ENCODE measurements around the gene APOBEC2.

Gene APOBEC2

DNA sequence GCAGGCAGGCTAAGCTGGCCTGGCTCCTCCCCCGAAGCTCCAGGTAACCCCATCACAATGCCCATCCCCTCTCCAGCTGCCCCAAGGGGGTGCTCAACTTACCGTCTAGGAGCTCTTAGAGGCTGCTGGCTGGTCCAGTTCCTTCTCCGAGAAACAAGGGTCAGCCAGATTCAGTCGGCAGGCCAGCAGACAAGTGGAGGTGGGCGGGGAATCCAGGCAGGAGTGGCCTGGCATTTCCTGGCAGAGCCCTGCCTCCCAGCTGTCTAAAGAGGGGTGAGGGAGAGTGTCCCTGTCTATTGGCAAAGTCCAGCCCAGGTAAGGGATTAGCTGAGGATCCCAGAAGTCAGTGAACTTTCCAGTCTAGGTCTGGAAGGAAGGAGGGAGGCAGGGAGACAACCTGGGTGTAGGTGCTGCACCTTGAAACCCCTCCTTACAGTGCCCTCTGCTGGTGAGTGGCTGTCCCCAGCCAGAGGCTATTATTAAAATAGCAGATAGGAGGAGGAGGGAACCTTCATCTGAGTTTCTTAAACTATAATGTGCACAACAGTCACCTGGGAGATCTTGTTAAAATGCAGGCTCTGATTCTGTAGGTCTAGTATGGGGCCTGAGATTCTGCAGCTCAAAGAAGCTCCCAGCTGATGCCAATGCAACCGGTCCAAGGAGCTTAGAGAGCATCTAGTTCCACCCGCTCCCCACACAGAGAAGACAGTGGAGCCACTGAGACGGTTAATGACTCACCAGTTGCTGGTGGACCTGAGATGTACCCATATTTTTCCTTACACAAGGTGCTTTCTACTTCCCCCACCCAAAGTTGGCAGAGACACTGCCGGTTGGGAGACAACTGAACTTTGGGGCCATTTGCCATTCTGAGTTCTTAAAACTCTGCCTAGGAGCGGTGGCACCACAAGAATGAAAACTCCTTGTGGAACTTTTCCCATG lies 13.7 kb upstream of the APOBEC2 start, which contains the start of gene UNC5CL:
TSS of gene UNC5CL (minus strand) at position 162 of the 939 bp plus-strand sequence. CDS start 4,147 bp downstream, outside the sequence.
- peak; percentile 33 for DNase-seq

GRCh38 chr6:41040101-41040939 lies 12.7 kb upstream of the APOBEC2 start:
- DNase-seq: no peak

DNA sequence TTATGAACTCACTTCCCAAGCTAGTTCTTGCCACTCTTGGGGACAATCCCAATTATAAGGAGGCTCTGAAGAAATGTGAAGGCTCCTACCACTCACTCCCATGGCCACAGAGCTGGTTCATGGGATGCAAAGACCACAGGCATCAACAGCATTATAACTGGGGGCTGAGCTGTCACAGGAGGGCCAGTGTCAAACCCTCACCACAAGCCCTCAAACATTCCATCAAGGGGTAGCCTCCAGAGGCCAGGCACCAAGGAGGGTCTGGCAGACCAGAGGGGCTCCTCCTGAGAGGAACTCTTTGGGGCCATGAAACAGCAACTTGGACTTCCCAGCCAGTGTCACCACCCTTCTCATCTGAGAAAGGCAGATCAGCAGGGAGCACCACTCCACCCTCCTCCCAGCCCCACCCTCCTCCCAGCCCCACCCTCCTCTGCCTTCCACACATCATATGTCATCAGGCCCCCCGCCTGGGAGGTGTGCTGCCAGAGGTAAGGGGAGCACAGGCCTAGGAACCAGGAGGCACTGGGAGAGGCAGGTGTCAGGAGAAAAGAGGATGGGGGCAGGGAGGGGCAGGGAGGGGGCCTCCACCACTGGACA lies 12.0 kb upstream of the APOBEC2 start:
- DNase-seq: no peak

DNA sequence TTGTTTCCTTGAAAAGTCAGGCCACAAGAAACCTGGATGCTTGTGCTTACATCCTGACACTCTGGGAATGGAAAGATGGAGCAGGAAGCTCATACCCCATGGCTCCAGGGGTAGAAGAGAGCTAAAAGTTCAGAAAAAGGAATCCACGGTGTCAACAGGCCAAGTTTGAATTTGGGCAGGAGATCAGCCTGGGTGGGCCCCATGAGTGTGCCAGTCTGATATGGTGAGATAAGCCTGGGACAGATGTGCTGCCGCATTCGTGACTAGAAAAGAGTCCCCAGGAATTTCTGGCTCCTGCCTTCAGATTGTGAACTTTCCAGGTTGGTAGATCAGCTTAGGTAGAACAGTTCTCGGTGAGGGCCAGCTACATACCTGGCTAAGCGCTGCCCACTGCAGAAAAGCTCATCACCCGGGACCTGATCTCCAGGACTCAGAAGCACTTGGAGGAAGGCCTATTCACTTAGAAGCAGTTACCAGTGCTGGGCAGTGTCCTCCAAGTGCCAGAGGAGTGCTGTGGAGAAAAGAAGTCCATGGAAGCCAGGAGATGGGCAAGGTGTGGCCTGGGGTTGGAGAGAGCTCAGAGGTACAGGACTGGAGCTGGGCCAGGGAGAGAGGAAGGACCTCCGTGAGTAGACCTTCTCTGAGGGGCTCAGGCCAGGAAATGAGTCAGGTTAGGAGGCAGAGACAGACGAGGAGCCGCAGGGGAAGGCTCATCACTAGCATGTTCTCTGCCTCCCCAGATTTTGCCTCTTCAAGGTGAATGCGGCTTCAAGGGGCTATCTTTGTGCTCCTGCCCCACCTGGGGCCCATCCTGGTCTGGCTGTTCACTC lies 10.6 kb upstream of the APOBEC2 start, which contains the start of gene TSPO2:
TSS of gene TSPO2 (plus strand) at position 242 of the 830 bp plus-strand sequence. CDS start at position 761, 519 bp downstream.
- DNase-seq: no peak

- no peak for DNase-seq
Observed at GRCh38 chr6:41043151-41043550, 9.9 kb upstream of the APOBEC2 start.

DNA sequence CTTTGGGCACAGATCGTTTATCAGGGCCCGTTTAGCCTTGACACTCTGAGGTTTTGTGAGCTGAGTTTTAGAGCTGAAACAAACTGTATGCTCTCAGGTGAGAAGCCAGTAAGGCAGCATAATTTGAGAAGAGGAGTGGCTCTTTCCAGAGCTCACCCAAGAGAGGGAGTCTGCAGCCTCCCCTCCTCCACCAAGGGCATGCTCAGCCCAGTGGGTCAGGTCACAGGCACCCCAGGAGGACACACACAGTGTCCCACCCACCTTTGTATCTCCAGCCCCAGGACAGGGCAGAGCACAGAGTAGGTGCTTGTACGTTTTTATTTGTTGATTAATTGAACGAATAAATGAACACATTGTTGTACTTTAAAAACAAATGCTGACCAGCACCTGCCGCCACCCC lies 7.3 kb upstream of the APOBEC2 start:
- DNase-seq: no peak

DNA sequence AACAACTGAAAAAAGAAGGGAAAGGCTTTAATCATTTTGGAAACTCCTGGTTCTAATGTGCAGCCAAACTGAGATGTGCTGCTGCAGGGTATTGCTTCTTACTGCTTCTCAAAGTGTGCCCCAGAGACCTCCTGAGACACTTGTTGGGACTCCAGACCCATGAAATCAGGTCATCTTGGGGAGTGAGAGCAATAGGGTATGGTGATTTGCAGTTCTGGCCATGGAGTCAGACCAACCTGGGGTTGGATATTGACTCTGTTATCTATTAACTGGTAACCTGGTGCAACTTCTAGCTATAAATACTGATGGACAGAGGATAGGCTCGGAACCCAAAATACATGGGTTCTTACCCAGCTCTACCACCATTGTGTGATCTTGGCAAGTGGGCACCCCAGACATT lies 6.9 kb upstream of the APOBEC2 start:
- DNase-seq: no peak

- no peak for DNase-seq
Observed at GRCh38 chr6:41047306-41047705, 5.7 kb upstream of the APOBEC2 start.

DNA sequence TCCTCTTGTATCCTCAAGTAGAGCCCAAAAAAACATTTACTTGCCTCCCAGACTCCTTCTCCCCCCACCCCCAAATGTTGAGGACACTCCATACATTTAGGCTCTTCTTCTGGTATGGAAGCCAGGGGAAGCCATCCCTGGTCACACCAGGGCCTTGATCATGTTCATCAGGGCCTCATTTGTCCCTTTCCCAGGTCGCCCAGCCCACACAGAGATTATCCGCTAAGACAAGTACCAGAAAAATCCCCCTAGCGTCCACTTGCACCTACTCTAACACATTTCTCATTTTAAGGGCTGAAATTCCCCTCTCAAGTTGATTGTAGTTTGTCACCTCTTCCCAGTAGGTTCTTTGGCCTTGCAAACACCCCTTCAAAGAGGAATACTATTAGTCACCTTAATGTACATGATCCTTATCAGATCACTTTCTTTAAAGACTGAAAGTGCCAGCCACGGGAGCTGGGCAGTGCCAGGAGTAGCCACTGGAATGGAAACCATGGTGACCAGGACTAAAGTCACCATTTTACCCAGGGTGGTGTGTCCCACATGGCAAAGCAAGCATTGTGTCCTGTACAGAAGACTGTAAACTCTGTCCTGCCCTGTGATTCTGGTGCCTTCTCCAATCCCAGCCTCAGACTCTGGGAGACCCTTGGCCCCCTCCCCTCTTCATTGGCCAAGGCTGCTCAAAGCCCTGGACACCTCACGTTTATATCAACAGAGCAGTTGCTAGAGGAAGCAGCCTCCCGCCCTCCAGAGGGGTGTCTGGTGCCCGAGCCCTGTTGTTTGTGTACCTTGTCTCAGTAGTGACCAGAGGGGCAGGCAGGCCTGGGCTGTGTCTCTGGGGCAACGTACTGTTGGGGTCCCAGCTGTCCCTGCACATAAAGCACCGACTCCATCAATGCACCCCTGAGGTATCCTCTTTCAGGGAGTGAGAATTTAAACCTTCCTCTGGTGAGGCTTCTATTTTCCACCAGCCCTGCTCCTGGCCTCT lies 5.0 kb upstream of the APOBEC2 start:
- DNase-seq: no peak

- no peak for DNase-seq
Observed at GRCh38 chr6:41049521-41049920, 3.5 kb upstream of the APOBEC2 start.

DNA sequence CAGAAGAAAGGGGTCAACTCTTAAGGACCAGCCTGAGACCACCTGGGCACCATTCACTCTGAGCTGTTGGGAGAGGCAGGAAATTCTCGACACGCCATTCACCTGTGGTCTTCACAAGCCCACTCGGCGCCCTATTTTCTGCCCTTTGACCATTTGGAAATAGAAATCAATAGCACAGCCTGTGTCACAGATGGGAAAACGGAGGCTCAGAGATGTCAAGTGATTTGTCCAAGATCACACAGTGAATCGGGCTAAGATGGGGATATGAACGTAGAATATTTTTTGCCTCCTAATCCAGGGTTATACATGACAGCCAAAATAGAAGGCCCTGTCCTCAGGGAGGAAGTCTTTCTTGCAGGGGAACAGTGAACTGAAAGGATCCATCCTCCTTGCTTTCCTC lies 3.0 kb upstream of the APOBEC2 start:
- no peak for DNase-seq

DNA sequence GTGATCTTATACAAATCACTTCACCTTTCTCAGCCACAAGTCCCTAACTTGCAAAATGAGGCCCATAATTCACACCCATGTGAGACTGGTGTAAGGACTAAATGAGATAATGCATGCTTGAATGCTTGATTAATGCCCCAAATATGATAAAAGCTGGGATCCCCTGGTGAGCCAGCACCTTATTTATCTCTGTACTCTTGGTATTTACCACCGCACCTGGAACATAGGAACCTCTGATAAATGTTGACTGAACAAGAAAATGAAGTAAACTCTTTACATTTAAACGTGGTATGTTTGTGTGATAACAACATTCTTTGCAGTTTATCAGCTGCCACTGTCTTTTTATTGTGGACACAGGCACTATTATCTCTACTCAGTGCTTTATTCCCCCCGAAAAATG lies 2.5 kb upstream of the APOBEC2 start:
- no peak for DNase-seq

- DNase-seq: no peak
Observed at GRCh38 chr6:41051873-41052272, 1.1 kb upstream of the APOBEC2 start.

GRCh38 chr6:41054511-41054910 lies 1.5 kb downstream of the APOBEC2 start:
- no peak for DNase-seq

DNA sequence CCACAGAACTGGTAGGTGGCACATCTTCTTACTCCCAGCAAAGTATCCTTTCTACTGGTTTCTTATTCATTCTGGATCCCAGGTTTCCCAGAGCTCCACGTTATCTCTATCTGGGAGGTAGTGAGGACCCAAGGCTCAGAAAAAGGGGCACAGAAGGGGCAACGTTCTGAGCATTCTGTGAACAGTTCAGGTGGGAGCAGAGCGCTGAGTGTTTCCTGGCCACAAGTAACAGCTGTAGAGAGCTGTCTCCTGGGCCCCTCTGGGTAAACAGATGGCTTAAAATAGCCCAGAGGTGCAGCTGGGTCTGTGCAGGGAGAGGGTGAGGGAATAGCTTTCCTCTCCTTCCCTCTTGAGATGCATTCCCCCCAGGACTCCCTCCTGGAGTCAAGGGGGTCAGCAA lies 2.1 kb downstream of the APOBEC2 start:
- peak; percentile 10 for DNase-seq

DNA sequence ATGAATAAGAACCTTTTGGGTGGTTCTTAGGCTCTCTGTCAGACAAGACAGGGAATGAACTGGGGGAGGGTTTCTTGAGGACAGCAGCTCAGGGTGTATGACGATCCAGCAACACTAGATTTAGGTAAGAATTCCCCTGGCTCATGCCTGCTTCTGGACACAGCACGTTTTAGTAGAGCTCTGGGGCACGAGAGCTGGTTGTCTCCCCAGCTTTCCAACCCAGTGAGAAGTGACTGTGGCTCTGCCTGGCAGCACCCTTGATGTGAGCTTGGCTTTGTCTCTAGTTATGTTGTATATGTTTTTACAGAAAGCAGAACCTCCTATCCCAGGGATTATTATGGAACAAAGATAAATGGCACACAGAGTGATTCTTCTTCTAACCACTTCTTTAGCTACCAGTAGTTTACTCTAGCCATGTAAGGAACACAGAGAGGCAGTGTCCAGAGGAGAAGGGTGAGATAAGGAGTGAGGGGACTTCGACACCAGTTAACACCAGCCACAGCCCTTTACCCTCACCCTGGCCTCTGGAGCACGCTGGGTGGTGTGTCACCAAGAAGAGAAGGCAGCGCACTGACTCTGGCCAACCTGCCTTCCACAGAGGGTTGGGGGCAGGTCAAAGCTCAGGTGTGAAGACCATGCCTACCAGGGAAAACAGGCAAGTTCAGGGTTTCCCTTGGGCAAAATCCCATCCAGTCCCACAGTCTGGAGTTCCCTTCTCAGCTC lies 3.9 kb downstream of the APOBEC2 start:
- DNase-seq: no peak

DNA sequence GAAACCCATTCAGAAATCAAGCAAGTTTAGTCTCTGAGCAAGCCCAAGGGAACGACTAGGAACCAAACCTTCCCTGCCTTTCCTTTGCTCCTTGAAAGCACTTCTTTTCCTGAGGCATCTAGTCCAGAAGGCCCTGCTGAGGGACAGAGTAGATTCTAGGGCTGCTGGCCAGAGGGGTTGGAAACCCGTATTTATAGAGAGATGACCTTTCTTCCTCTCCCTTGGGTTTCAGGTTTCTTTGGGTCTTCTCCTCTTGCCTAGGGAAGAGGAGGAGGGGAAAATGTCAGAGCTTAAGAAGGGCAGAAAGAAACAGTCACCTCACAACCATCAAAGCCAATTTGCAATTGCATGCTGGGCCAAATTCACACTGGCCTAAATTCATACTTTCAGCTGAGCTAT lies 5.8 kb downstream of the APOBEC2 start:
- no peak for DNase-seq

GRCh38 chr6:41059556-41059955 lies 6.6 kb downstream of the APOBEC2 start:
- no peak for DNase-seq

GRCh38 chr6:41061196-41061726 lies 8.3 kb downstream of the APOBEC2 start:
- DNase-seq: no peak

GRCh38 chr6:41062056-41062455 lies 9.1 kb downstream of the APOBEC2 start:
- no peak for DNase-seq

Measured in NCI-H345 (cell line).